Raji (cell line): ENCODE data around the gene ARHGAP28.

Source experiments
- POLR2A ChIP-seq: IDR thresholded peaks from 2 replicates; pipeline ENCODE4 v1.6.1; 2011; ENCODE audit warnings: low read depth, low read length, control low read depth; ENCODE audit not compliant: insufficient read depth

The ARHGAP28 gene

GRCh38 chr18:6778459-6779247 is 49.1 kb downstream of the ARHGAP28 start:
- no peak for TF ChIP-seq POLR2A

- TF ChIP-seq POLR2A, result no peak
Observed at GRCh38 chr18:6781142-6781714, 51.7 kb downstream of the ARHGAP28 start.

GRCh38 chr18:6781796-6782195 is 52.3 kb downstream of the ARHGAP28 start:
- TF ChIP-seq POLR2A, result no peak

GRCh38 chr18:6782861-6783260 is 53.3 kb downstream of the ARHGAP28 start:
- no peak for TF ChIP-seq POLR2A

- TF ChIP-seq POLR2A, result no peak
Observed at GRCh38 chr18:6784046-6784445, 54.5 kb downstream of the ARHGAP28 start.

GRCh38 chr18:6785001-6785400 is 55.5 kb downstream of the ARHGAP28 start:
- TF ChIP-seq POLR2A, result no peak

GRCh38 chr18:6785411-6785810 is 55.9 kb downstream of the ARHGAP28 start:
- TF ChIP-seq POLR2A, result no peak

- TF ChIP-seq POLR2A, result no peak
Observed at GRCh38 chr18:6792391-6792790, 62.9 kb downstream of the ARHGAP28 start.

GRCh38 chr18:6793455-6793854 is 63.9 kb downstream of the ARHGAP28 start:
- TF ChIP-seq POLR2A, result no peak

GRCh38 chr18:6793986-6794385 is 64.5 kb downstream of the ARHGAP28 start:
- TF ChIP-seq POLR2A, result no peak

GRCh38 chr18:6795307-6795706 is 65.8 kb downstream of the ARHGAP28 start:
- TF ChIP-seq POLR2A, result no peak

- TF ChIP-seq POLR2A, result no peak
Observed at GRCh38 chr18:6796511-6796910, 67.0 kb downstream of the ARHGAP28 start.

- TF ChIP-seq POLR2A, result no peak
Observed at GRCh38 chr18:6797171-6797570, 67.7 kb downstream of the ARHGAP28 start.

- TF ChIP-seq POLR2A, result no peak
Observed at GRCh38 chr18:6798896-6799295, 69.4 kb downstream of the ARHGAP28 start.

- no peak for TF ChIP-seq POLR2A
Observed at GRCh38 chr18:6807515-6808257, 78.2 kb downstream of the ARHGAP28 start.

- TF ChIP-seq POLR2A, result no peak
Observed at GRCh38 chr18:6810191-6810590, 80.7 kb downstream of the ARHGAP28 start.
